K562 (cell line): ENCODE measurements around the gene PRR35. TPM values are rescaled to one million over a fixed set of nuclear protein-coding genes. Genes with fewer than 3 reads are reported as not detected.

Experiments
- ATAC-seq: fragments of 200-7000 bp; cut with Tn5 transposase; 3 replicates; pipeline ENCODE4 v1.9.1; 2020; ENCODE audit warnings: moderate library complexity
- BruUV-seq: library from RNA; stranded (reverse); fragments of 400-500 nt; replicated peaks from 2 replicates; lab custom pipeline; 2021; lab: Mats Ljungman, UMichigan
- CTCF ChIA-PET: fragments of 300-600 bp; formaldehyde crosslinking; extraction: SDS; loops from one replicate; lab custom pipeline; 2021; ENCODE audit warnings: low intra/inter-chr PET ratio; lab: Yijun Ruan, JAX
- POLR2A ChIA-PET: fragments of 300-600, 350-650 bp; sonication (Branson Sonifier 250); formaldehyde crosslinking; extraction: SDS; loops from one replicate; lab custom pipeline; 2021; ENCODE audit warnings: antibody characterized with exemption, inconsistent platforms; lab: Yijun Ruan, JAX
- DNase-seq, 4 experiments: peaks; one replicate each; pipeline versions ENCODE4 v3.0.0 to v3.0.0-alpha.2; 2011 to 2018; ENCODE audit warnings: low spot score in 3 of 4, mixed read lengths in 3 of 4; ENCODE audit errors: extremely low read depth in 1 of 4
- FAIRE-seq: peaks from 2 replicates; lab custom pipeline; 2011; peaks lifted over from hg19 to GRCh38; lab: Jason Lieb, UNC
- H2AFZ ChIP-seq: 2 replicates; pipeline ENCODE4 v1.6.0; 2011; ENCODE audit warnings: low read depth, low read length, control low read depth, inconsistent platforms
- H3K27ac ChIP-seq: fragments of 200-600 bp; 3 replicates; pipeline ENCODE4 v1.8.0; 2011; ENCODE audit warnings: low read depth, mild to moderate bottlenecking, control low read depth, inconsistent platforms, low read length, moderate library complexity, mixed read lengths; ENCODE audit errors: extremely low read depth
- H3K27me3 ChIP-seq, 2 experiments: fragments of 300-600 bp in 1 of 2; 2 replicates in 1 of 2; 3 replicates in 1 of 2; pipeline versions ENCODE4 v1.6.0 to v1.8.0; 2011; ENCODE audit warnings: inconsistent platforms in 2 of 2, low read length in 2 of 2, mild to moderate bottlenecking in 1 of 2, mixed read lengths in 1 of 2, moderate library complexity in 1 of 2; ENCODE audit not compliant: control insufficient read depth in 2 of 2, insufficient read depth in 2 of 2
- H3K36me3 ChIP-seq: fragments of 300-600 bp; 3 replicates; pipeline ENCODE4 v1.8.0; 2011; ENCODE audit warnings: mild to moderate bottlenecking, low read length, inconsistent platforms; ENCODE audit not compliant: control insufficient read depth, insufficient read depth
- H3K4me1 ChIP-seq, 2 experiments: fragments of 200-600 bp in 1 of 2; replicated peaks in 1 of 2; 2 replicates in 1 of 2; 3 replicates in 1 of 2; pipeline versions ENCODE4 v1.5.1 to v1.8.0; 2011; ENCODE audit warnings: inconsistent platforms in 2 of 2, low read length in 2 of 2, mild to moderate bottlenecking in 1 of 2, mixed read lengths in 1 of 2, moderate library complexity in 1 of 2; ENCODE audit not compliant: control insufficient read depth in 2 of 2, insufficient read depth in 2 of 2
- H3K4me2 ChIP-seq: 2 replicates; pipeline ENCODE4 v1.6.1; 2011; ENCODE audit warnings: low read length, control low read depth, inconsistent platforms, mixed read lengths; ENCODE audit not compliant: insufficient read depth
- H3K4me3 ChIP-seq: fragments of 200-600 bp; sonication (generic), shearing (Covaris generic); 2 replicates; pipeline ENCODE4 v1.5.1; 2016; ENCODE audit warnings: control low read depth, inconsistent platforms
- H3K79me2 ChIP-seq: fragments of 200-600 bp; 3 replicates; pipeline ENCODE4 v1.8.0; 2011; ENCODE audit warnings: low read length, inconsistent platforms; ENCODE audit not compliant: control insufficient read depth, insufficient read depth
- H3K9ac ChIP-seq, 2 experiments: 2 replicates each; pipeline versions ENCODE4 v1.6.0 to v1.6.1; 2011; ENCODE audit warnings: low read depth in 2 of 2, low read length in 2 of 2, control low read depth in 1 of 2, inconsistent platforms in 1 of 2, mild to moderate bottlenecking in 1 of 2, mixed read lengths in 1 of 2; ENCODE audit not compliant: insufficient read depth in 1 of 2
- H3K9me1 ChIP-seq: one replicate; pipeline ENCODE4 v1.6.0; 2011; ENCODE audit warnings: inconsistent platforms, mild to moderate bottlenecking, low read length, moderate library complexity; ENCODE audit not compliant: control insufficient read depth, insufficient read depth
- H3K9me3 ChIP-seq: replicated peaks from 2 replicates; pipeline ENCODE4 v1.5.1; 2011; ENCODE audit warnings: low read depth, low read length, inconsistent platforms; ENCODE audit not compliant: control insufficient read depth, insufficient read depth
- H4K20me1 ChIP-seq: replicated peaks from 2 replicates; pipeline ENCODE4 v1.6.1; 2011; ENCODE audit warnings: low read length, inconsistent platforms, mixed read lengths; ENCODE audit not compliant: control insufficient read depth, insufficient read depth
- FOS ChIP-seq: IDR thresholded peaks from 3 replicates; pipeline ENCODE4 v1.6.1; 2011; ENCODE audit not compliant: insufficient read length; ENCODE audit errors: extremely low read depth
- HNRNPL ChIP-seq: fragments of 200-400 bp; formaldehyde crosslinking; IDR thresholded peaks from 2 replicates; pipeline ENCODE4 v1.6.1; 2017; ENCODE audit warnings: low read depth, mild to moderate bottlenecking, low read length
- LARP7 ChIP-seq: fragments of 450-650 bp; IDR thresholded peaks from 2 replicates; pipeline ENCODE4 v1.6.1; 2016
- LEF1 ChIP-seq: fragments of 450-650 bp; IDR thresholded peaks from 2 replicates; pipeline ENCODE4 v1.6.1; 2016; ENCODE audit warnings: mild to moderate bottlenecking
- MYNN ChIP-seq, 2 experiments: sonication (generic); formaldehyde crosslinking in 1 of 2; IDR thresholded peaks; 2 replicates each; pipeline versions ENCODE4 v1.5.0 to v1.6.1; 2016 to 2020; ENCODE audit warnings: antibody characterized with exemption in 1 of 2, missing genetic modification reagents in 1 of 2
- NCOR1 ChIP-seq: fragments of 450-650 bp; IDR thresholded peaks from 2 replicates; pipeline ENCODE4 v1.6.1; 2016; ENCODE audit warnings: mild to moderate bottlenecking, moderate library complexity
- PCBP1 ChIP-seq: fragments of 200-400 bp; formaldehyde crosslinking; IDR thresholded peaks from 2 replicates; pipeline ENCODE4 v1.6.1; 2018; ENCODE audit warnings: mild to moderate bottlenecking, low read depth, low read length; ENCODE audit not compliant: poor library complexity, severe bottlenecking
- PHTF2 ChIP-seq: fragments of 250-450 bp; sonication (Bioruptor Pico); IDR thresholded peaks from 2 replicates; pipeline ENCODE4 v1.5.0; 2021; ENCODE audit warnings: mild to moderate bottlenecking
- POLR2AphosphoS5 ChIP-seq: IDR thresholded peaks from 2 replicates; pipeline ENCODE4 v1.6.1; 2011; ENCODE audit warnings: mild to moderate bottlenecking, low read depth, low read length, moderate library complexity; ENCODE audit not compliant: control insufficient read depth, insufficient read depth
- POLR2G ChIP-seq: fragments of 200-400 bp; formaldehyde crosslinking; IDR thresholded peaks from 2 replicates; pipeline ENCODE4 v1.6.1; 2017; ENCODE audit warnings: low read depth, mild to moderate bottlenecking, antibody characterized with exemption, low read length, moderate library complexity
- SAFB ChIP-seq: fragments of 200-400 bp; formaldehyde crosslinking; IDR thresholded peaks from 2 replicates; pipeline ENCODE4 v1.6.1; 2017; ENCODE audit warnings: low read depth, low read length, borderline replicate concordance
- SAFB2 ChIP-seq: fragments of 200-400 bp; formaldehyde crosslinking; IDR thresholded peaks from 2 replicates; pipeline ENCODE4 v1.6.1; 2018; ENCODE audit warnings: borderline replicate concordance, low read length, low read depth, moderate library complexity; ENCODE audit not compliant: severe bottlenecking
- TEAD4 ChIP-seq, 2 experiments: sonication (generic) in 1 of 2; formaldehyde crosslinking in 1 of 2; IDR thresholded peaks; 2 replicates each; pipeline versions ENCODE4 v1.6.1 to v1.8.0; 2012 to 2022; ENCODE audit warnings: borderline replicate concordance in 1 of 2, inconsistent platforms in 1 of 2, low read length in 1 of 2, mild to moderate bottlenecking in 1 of 2, missing genetic modification reagents in 1 of 2
- ZNF212 ChIP-seq: fragments of 450-650 bp; formaldehyde crosslinking; IDR thresholded peaks from 2 replicates; pipeline ENCODE4 v1.4.0; 2020; ENCODE audit warnings: mild to moderate bottlenecking
- ZNF780A ChIP-seq: fragments of 250-450 bp; sonication (Bioruptor Pico); IDR thresholded peaks from 2 replicates; pipeline ENCODE4 v1.5.0; 2021; ENCODE audit warnings: mild to moderate bottlenecking
- ZZZ3 ChIP-seq: fragments of 450-650 bp; IDR thresholded peaks from 2 replicates; pipeline ENCODE4 v1.6.1; 2016; ENCODE audit warnings: antibody characterized with exemption, mild to moderate bottlenecking, moderate library complexity
- WGBS: fragments of 100-300 bp; shearing (Covaris generic); methylation state at CpG from one replicate; pipeline ENCODE4 v1.1.6; 2016; ENCODE audit warnings: low coverage, mixed read lengths; ENCODE audit not compliant: insufficient coverage; ENCODE audit errors: missing lambda C conversion rate; 5-methylcytosine and 5-hydroxymethylcytosine counted together
- in situ Hi-C: fragments of 300-500 bp; cut with MboI; formaldehyde crosslinking; loops from 4 replicates; pipeline ENCODE4 v1.15.0; 2018; ENCODE audit warnings: inconsistent platforms, mixed read lengths
- intact Hi-C: fragments of 100-400 bp; cut with micrococcal nuclease; formaldehyde crosslinking; loops from 2 replicates; pipeline ENCODE4 v1.14.2; 2022
- polyA plus RNA-seq, 8 experiments: library from polyadenylated mRNA; depleted of rRNA in 4 of 8; stranded (reverse) in 5 of 8; unstranded in 3 of 8; fragments of >200 nt; fragmentation: Nextera tagmentation in 2 of 8; fragmentation: Illumina TruSeq in 1 of 8; extraction: Ambion mirVana in 2 of 8; extraction: Trizol in 1 of 8; gene quantifications; 2 replicates each; pipeline versions ENCODE4 v1.2.1 to v1.2.3, GENCODE V29; 2011 to 2014; ENCODE audit warnings: inconsistent platforms in 1 of 8, missing spikeins in 1 of 8
- total RNA-seq, 7 experiments: library from RNA; depleted of rRNA in 6 of 7; stranded (reverse); fragments of >200 nt in 6 of 7; fragmentation: Illumina TruSeq in 2 of 7; extraction: Trizol in 2 of 7; gene quantifications; 2 replicates each; pipeline versions ENCODE4 v1.2.1 to v1.2.3, GENCODE V29; 2011 to 2021; ENCODE audit warnings: low replicate concordance in 1 of 7
- TF ChIP-seq, protein P1 (sequence below): fragments of 250-450 bp; sonication (Bioruptor Pico); IDR thresholded peaks from 2 replicates; pipeline ENCODE4 v1.8.0; 2021; ENCODE audit warnings: moderate library complexity, mild to moderate bottlenecking, inconsistent platforms
- TF ChIP-seq, protein P2 (sequence below): fragments of 200-400 bp; formaldehyde crosslinking; IDR thresholded peaks from 2 replicates; pipeline ENCODE4 v1.6.1; 2017; ENCODE audit warnings: mild to moderate bottlenecking, low read depth, low read length, moderate library complexity

Gene PRR35
- total and polyA plus RNA-seq, 9 of the 15 experiments (the other 6 are each of a cell fraction or from before 2014, with no cell fraction given) = 0.17 to 0.45 (median 0.21) TPM; not detected in 5

DNA sequence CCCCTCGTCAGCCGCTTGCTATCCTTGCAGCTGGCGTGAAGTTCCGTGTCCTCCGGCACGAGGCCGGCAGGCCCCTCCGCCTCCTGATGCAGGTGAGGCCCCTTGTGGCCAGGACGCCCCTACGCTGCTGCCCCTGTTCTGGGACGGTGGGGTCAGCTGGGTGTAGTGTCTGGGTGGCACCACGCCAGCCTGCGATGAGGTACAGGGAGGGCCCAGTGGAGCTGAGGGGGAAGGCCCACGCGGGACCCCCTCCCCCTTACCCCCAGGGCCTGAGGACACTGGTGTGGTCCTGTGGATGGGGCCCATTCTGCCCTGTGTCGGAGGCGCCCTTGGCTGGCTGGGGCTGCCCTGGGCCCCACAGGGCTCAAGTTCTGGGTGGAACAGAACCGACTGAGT lies 22.0 kb downstream of the PRR35 start:
- intact Hi-C loops = no loop called here
- no peak overlapping the region for H3K27ac ChIP-seq
- in situ Hi-C loops = no loop called here
- H3K4me1 ChIP-seq = peaks cover 0 to 81% of the 10 kb centered on the region in 2 experiments
- DNase-seq (no peak), ATAC-seq (no peak), FAIRE-seq (no peak)
- H3K79me2 ChIP-seq = 0 out of 3 replicates have a peak, but pooled peaks cover 4% of the 10 kb centered on the region
- H3K27me3 ChIP-seq = no peaks in the 10 kb centered on the region
- peaks cover 10% of the 10 kb centered on the region; the same call in 1 of the 2 replicates for H4K20me1 ChIP-seq
- H3K4me2 ChIP-seq = no peak overlapping the region
- WGBS = 84% methylated on average over 10 of the region's 18 CpGs
- no peak overlapping the region for H3K9ac ChIP-seq
- no peaks in the 10 kb centered on the region for H3K9me3 ChIP-seq
- ChIA-PET POLR2A (interaction anchor here (0.6 to 0.8 kb wide), 2 partner anchors 15 to 56 kb away, joined by 3 to 4 read pairs; partner anchors contain the start of gene NHLRC4), CTCF (no interaction called here)
- no peak for TF ChIP-seq FOS
- TF ChIP-seq, protein P1, sequence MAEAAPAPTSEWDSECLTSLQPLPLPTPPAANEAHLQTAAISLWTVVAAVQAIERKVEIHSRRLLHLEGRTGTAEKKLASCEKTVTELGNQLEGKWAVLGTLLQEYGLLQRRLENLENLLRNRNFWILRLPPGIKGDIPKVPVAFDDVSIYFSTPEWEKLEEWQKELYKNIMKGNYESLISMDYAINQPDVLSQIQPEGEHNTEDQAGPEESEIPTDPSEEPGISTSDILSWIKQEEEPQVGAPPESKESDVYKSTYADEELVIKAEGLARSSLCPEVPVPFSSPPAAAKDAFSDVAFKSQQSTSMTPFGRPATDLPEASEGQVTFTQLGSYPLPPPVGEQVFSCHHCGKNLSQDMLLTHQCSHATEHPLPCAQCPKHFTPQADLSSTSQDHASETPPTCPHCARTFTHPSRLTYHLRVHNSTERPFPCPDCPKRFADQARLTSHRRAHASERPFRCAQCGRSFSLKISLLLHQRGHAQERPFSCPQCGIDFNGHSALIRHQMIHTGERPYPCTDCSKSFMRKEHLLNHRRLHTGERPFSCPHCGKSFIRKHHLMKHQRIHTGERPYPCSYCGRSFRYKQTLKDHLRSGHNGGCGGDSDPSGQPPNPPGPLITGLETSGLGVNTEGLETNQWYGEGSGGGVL (CRISPR knock-in tag) = no peak
- TF ChIP-seq SAFB2 = no peak
- no peak for TF ChIP-seq PCBP1
- TF ChIP-seq ZNF780A (CRISPR knock-in tag) = no peak
- TF ChIP-seq LEF1 = no peak
- no peak for TF ChIP-seq PHTF2 (CRISPR knock-in tag)
- TF ChIP-seq SAFB = no peak
- 0 out of 2 replicates have a peak, but pooled peaks have one; percentile 3 for TF ChIP-seq HNRNPL
- TF ChIP-seq ZNF212 (CRISPR knock-in tag) = no peak
- TF ChIP-seq MYNN (IDR thresholded peaks at IDR 0.05) = no peak
- no peak for TF ChIP-seq MYNN (CRISPR knock-in tag; IDR thresholded peaks at IDR 0.05)
- TF ChIP-seq NCOR1 = no peak
- TF ChIP-seq TEAD4 (IDR thresholded peaks at IDR 0.05; ENCODE audit: low read length) = no peak
- TF ChIP-seq TEAD4 (CRISPR knock-in tag; IDR thresholded peaks at IDR 0.05; ENCODE audit: borderline replicate concordance) = no peak
- TF ChIP-seq, protein P2, sequence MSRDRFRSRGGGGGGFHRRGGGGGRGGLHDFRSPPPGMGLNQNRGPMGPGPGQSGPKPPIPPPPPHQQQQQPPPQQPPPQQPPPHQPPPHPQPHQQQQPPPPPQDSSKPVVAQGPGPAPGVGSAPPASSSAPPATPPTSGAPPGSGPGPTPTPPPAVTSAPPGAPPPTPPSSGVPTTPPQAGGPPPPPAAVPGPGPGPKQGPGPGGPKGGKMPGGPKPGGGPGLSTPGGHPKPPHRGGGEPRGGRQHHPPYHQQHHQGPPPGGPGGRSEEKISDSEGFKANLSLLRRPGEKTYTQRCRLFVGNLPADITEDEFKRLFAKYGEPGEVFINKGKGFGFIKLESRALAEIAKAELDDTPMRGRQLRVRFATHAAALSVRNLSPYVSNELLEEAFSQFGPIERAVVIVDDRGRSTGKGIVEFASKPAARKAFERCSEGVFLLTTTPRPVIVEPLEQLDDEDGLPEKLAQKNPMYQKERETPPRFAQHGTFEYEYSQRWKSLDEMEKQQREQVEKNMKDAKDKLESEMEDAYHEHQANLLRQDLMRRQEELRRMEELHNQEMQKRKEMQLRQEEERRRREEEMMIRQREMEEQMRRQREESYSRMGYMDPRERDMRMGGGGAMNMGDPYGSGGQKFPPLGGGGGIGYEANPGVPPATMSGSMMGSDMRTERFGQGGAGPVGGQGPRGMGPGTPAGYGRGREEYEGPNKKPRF = no peak
- no peak for TF ChIP-seq POLR2AphosphoS5
- peak; percentile 46 for TF ChIP-seq POLR2G
- no peak for TF ChIP-seq ZZZ3
- TF ChIP-seq LARP7 = no peak
- peaks cover 7% of the 10 kb centered on the region for H3K9me1 ChIP-seq
- H3K4me3 ChIP-seq = no peak overlapping the region
- no peaks in the 10 kb centered on the region; the same call in 2 of the 3 replicates for H3K36me3 ChIP-seq
- no peak overlapping the region for H2AFZ ChIP-seq
- BruUV-seq = no TSS peak
